Caki2 (cell line): ENCODE results near the gene MRPL32. TPM values are rescaled to one million over a fixed set of nuclear protein-coding genes. Genes with fewer than 3 reads are reported as not detected.

Experiments
- DNase-seq: peaks from one replicate; pipeline ENCODE4 v3.0.0-alpha.2; 2015; ENCODE audit warnings: low read depth
- in situ Hi-C: cut with HindIII; loops from 2 replicates; pipeline ENCODE4 v1.10.0; 2016; ENCODE audit warnings: low sequenced_read_pairs, low pct_unique_long_range_greater_than_20kb, mixed read lengths
- total RNA-seq: library from RNA; depleted of rRNA; stranded (reverse); fragments of >200 nt; shearing (Covaris generic); gene quantifications from 2 replicates; pipeline ENCODE4 v1.2.3, GENCODE V29; 2014; ENCODE audit warnings: low replicate concordance

MRPL32 gene
- total RNA-seq, 1 experiment from 2014 or later: 74.2 TPM

DNA sequence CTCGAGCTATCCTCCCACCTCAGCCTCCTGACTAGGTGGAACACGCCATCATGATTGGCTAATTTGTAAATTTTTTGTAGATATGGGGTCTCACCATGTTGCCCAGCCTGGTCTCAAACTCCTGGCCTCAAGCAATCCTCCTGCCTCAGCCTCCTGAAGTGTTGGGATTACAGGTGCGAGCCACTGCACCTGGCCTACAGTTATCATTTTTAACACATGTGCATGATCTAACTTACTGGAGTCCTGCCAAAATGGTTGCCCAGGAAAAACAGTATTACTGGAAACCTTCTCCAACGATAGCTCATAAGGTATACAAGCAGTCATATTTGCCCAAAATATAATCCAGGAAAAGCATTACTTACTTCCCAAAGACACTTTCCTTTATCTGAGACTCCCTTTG is 20.2 kb downstream of the MRPL32 start:
- DNase-seq: no peak
- in situ Hi-C loops: no loop called here

DNA sequence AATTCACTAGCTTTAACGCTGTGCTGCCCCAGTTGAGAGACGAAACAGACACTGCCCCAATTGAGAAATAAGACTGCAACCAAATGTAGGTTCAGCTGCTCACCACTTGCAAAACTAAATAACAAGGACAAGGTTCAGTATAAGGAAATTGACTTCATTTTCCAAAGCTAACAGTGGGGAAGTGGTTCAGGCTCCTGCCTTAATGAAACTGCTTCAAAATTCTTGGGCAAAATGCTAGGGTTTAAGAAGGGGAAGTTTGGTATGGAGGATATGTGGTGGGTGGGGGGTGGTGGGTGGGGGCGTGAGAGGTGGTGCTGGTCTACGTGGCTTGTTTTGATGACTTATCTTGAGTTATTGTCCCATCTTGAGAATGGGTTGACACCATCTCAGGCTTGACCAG is 21.8 kb downstream of the MRPL32 start:
- in situ Hi-C loops: no loop called here
- DNase-seq: no peak

DNA sequence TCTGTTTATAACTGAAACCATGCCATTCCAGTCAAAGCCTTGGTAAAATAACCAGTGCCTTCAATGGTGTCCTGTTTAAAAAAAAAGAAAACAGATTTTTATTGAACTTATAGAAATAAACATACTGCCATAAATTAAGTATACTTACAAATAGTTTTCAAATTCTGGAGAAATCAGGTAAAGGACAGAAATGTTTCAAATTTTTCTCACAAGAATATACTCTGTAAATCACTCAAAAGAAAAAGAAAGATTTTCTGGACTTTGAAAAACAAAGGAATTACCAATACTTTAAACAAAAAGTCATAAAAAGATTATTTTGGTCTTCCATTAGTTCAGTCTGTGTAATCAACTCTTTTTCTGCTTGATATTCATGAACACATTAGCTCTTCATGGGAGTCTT is 23.9 kb downstream of the MRPL32 start:
- no peak for DNase-seq
- in situ Hi-C loops: no loop called here

DNA sequence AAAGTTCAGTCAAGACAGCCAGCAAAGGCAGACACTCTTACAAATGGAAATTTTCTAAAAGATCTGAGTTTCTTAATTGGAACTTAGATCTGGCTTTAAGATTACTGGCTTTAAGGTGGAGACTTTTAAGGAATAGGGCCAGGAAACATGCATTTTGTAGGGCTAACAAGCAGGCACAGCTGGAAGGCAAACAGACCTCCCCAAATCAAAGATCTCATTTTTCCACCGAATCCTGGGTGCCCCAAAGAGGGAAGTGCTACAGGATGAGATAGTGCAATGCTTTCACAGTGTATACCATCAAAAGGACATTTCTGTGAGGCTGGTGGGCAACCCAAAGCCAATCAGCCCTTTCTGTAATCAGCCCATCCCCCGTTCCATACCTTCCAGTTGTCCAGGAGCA is 27.4 kb downstream of the MRPL32 start:
- in situ Hi-C loops: no loop called here
- DNase-seq: no peak

DNA sequence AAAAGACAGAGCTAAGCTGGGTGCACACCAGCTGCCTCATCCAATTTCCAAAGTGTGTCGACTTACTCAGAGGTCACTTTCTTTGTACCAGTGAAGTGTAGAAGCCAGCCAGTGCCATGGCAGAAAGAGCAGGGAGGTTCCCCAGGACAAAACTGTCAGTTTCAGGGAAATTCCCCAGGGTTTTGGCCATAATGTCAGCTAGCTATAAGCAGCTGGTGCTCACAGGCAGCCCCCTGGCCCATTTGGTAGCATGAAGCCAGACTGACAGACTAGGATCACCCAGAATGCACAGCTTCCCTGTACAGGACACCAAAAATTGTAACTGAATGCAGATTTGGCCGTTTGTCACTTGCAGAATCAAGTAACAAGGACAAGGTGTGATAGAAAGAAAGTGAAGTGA is 28.6 kb downstream of the MRPL32 start:
- DNase-seq: no peak
- in situ Hi-C loops: no loop called here

DNA sequence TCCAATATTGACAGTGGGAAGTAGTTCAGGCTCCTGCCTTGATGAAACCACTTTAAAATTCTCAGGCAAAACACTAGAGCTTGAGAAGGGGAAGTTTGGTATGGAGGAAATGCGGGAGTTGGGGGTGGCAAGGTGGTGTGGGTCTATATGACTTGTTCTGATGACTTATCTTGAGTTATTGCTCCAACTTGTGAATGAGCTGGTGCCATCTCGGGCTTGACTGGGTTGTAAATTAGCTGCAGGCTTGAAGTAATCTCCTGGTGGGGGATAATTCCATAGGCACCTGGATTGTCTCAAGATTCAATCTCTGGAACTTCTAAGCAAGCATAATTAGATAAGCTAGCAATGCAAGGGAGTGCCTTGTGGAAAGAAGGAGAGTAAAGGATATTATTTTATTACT is 29.0 kb downstream of the MRPL32 start:
- in situ Hi-C loops: no loop called here
- no peak for DNase-seq

DNA sequence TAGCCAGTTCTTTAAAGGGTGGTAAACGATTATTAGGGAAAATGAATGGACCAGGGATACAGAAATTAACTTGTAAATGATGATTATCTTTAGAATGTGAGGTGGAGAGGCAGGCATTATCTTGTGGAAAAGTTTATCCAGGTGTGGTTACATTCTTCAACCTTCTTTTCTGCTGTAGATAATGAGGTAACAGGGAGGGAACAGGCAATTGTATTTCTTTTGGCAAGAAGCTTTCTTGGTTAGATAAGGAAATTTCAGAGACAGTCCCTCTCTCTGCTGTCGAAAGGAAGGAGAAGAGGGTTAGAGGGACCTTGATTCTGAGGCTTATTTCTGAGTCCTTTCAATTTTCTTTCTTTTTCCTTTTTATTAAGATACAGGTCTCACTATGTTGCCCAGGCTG is 32.1 kb downstream of the MRPL32 start:
- no peak for DNase-seq
- in situ Hi-C loops: no loop called here

DNA sequence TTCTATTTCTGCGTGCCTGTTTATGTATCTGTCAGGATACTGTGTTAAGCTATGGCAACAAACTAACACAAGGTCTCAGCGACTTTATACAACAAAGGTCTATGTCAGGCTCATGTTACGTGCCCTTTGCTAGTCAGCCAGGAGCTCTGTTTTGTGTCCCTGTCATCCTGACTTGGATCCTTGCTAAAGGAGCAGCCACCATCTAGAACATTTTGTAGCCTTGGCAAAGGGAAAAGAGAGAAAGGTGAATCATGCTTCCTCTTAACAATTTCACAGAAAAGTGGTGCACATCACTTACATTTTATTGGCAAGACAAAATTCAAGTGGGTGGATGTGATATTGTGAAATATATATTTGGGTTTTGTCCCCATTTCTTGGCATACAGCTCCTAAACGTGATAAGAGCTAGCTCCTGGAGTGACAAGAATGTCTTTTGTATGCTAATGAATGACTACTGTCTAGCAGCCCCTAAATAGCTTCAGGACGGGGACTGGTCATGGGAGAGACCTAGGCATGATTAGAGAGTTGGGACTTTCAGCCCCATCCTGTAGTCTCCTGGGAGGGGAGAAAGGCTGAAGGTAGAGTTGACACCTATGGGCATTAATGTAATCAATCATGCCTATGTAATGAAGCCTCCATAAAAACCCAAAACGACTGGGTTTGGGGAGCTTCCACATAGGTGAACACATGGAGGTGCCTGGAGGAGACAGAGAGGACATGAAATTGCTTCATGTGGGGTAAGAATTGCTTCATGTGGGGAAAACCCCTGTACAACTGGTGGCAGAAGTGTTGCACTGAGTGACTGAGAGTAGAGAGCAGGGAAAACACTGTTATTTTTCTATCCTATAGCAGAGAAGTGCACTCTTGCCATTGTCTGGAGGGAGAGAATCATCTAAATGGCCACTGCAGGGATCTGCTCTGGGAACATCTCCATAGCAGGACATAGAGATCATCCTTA is 33.0 kb downstream of the MRPL32 start:
- no peak for DNase-seq
- in situ Hi-C loops: no loop called here

DNA sequence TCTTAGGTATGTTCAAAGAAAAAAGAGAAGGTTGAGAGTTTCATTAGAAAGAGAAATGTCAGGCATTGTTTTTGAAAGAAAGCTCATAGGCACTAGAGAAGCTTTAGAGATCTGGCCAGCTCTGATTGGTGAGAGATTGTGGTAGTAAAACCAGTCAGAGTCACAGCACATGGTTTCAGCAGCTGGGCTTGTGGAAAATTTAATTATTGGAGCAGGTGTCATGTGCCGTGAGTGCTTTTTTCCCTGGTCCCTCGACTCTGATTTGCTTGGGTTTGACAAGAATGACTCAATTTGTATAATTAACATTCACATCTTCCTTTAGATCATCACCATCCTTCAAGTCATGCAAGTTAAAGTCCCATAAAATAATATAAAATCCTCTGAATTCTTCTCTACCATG is 35.2 kb downstream of the MRPL32 start:
- no peak for DNase-seq
- in situ Hi-C loops: no loop called here

DNA sequence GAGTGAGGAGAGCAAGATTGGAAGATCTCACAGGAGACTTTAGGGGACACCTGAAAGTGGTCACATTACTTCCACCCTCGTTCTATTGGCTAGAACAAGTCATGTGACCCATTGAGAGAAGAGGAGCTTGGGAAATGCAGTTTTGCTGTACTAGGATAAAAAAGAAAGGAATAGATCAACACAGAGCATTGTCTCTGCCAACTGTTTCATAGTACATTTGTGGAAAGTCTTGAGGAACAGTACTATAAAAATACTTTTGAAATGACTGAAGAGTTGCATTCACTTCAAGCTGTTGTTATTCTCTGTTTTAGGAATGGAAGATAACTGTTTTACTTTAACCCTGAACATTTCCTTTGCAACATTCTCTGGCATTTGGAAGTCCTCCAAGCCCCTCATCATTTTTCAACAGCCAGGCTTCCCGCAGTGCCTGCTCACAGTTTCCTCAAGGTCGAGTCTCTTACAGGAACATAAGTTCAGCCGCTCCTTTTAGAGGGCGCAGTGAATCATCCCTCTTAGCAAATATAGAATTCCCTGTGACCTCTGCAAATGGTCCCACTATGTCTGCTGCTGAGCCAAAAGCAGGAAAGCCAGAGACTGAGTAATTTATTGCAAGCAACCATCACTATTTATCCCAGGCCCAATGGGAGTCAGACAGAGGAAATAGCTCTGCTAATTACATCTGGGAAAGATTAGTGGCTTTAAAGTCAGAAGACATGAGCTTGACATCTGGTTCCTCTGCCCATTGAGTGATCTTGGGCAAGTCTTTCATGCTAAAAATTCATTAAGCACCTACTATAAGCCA is 40.7 kb downstream of the MRPL32 start:
- no peak for DNase-seq
- in situ Hi-C loops: no loop called here

DNA sequence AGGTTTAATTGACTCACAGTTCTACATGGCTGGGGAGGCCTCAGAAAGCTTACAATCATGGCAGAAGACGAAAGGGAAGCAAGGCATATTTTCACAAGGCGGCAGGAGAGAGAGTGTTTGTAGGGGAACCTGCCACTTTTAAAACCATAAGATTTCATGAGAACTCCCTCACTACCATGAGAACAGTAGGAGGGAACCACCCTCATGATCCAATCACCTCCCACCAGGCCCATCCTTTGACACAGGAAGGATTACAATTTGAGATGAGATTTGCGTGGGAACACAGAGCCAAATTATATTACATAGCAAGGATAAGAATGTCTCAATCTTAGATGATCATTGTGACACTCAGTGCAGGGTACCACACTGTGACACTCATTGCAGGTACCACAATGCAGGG is 44.2 kb downstream of the MRPL32 start:
- DNase-seq: no peak
- in situ Hi-C loops: no loop called here

DNA sequence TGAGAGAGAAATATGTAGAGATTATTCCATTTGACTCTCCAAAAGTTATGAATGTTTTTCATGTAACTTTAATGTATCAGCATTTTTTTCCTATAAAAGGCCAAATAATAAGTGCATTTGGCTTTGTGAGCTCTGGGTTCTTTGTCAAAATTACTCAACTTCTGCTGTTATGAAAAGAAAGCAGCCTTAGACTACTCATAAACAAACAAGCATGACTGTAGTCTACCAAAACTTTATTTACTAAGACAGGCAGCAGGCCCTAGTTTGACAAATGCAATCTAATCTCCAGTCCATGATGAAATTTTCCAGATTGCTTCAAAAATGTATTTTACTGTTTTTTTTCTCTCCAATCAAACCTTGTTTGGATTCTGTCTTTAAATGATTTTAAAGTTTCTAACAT is 46.3 kb downstream of the MRPL32 start:
- no peak for DNase-seq
- in situ Hi-C loops: no loop called here

DNA sequence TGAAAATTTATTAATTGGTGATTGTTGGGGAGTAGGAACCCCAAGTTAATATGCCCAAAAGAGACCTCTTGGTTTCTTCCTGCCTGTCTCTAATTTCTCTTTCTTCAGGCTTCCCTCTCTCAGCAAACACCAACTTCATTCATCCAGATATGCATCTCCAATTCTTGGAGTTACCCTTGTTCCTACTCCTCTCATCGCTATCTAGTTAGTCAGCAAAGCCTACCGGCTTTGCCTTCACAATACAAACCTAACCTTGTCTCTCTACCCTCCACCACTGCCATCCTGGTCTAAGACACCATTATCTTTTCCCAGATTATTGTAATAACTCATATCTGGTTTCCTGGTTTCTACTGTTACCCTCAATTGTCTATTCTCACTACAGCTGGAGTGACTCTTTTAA is 47.9 kb downstream of the MRPL32 start:
- no peak for DNase-seq
- in situ Hi-C loops: no loop called here

DNA sequence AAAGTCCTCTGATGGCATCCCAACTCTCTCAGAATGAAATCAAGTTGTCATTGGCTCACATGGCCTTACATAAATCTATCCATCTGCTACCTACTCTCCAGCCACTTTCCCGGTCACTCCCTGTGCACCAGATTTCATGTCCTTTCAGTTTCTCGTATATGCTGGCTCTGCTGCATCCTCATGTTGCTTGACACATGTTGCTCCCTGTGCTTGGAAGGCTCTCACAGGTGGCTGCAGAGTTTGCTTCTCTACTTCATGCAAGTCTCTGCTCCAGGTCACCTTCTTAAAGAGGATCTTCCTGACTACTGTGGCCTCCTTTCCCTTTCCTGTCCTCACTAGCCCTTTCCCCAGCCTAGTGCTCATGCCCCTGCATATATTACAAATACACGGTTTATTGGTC is 48.3 kb downstream of the MRPL32 start:
- in situ Hi-C loops: no loop called here

DNA sequence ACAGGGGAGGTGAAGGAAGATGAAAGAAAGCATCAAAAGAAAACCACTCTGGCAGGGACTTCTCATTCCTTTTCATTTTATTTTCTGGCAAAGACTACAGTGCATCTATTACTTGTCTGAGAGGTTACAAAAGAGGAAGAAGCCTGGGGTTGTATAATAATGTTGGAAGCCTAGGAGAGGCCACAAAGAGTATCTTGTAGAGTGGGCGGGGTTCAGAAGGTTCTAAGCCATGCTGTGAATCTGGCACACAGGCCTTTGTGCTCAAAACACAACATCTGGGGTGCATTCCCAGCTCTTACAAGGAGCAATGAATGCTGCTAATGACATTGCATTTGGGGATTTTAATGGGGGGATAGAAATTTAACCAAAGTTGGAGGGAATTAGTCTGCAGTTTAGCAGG is 49.4 kb downstream of the MRPL32 start:
- in situ Hi-C loops: no loop called here
- DNase-seq: no peak

More for the DNA sequence above, 48.3 kb downstream of the MRPL32 start:
- no peak for DNase-seq

DNA sequence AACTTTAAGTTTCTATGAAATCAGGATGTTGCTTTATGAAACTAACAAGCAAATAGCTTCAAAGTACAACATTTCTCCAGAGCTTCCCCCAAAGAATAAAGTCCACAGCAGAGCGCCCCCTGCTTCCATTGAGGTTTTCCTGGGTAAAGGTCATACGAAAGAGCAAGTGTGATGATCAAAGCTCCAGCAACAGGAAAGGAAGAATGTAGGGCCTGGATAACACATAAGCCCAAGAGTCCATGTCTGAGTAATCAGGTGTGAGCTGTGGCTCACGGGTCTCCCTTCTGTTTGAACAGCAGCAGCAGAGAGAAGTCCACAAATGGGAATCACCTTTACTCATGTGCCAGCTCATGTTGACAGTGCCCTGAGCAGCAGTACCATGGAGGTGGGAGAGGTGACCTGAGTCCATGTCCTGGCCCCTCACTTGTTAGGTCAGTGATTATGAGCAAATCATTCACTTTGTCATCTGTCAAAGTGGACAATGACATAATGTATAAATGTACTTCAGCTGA is 50.5 kb downstream of the MRPL32 start:
- no peak for DNase-seq
- in situ Hi-C loops: no loop called here

DNA sequence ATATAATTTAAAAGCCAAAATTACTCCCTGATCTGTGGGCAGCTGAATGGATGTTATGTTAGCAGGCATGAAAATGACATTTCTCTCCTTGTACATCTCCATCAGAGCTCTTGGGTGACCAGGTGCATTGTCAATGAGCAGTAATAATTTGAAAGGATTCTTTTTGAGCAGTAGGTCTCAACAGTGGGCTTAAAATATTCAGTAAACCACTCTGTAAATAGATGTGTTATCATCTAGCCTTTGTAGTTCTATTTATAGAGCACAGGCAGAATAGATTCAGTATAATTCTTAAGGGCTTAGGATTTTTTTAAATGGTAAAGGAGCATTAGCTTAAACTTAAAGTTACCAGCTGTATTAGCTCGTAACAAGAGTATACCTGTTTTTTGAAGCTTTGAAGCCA is 52.0 kb downstream of the MRPL32 start:
- in situ Hi-C loops: no loop called here
- no peak for DNase-seq

DNA sequence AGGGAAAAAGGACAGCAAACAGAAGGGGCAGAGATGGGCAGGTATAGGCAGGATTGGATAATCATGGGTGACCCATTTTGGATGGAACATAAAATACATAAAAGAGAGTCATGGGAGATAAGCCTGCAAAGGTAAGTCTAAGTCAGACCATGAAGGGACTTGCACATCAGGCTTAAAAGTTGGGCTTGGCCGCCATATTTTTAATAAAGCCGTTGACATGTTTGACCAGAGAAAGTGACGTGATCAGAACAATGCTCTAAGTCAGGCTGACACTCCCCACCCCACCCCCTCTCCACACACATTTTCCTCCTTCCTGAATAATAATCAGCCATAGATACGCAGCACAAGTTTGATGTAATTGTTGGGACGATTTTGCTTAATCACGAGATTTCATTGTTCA is 54.0 kb downstream of the MRPL32 start:
- in situ Hi-C loops: no loop called here
- DNase-seq: no peak

DNA sequence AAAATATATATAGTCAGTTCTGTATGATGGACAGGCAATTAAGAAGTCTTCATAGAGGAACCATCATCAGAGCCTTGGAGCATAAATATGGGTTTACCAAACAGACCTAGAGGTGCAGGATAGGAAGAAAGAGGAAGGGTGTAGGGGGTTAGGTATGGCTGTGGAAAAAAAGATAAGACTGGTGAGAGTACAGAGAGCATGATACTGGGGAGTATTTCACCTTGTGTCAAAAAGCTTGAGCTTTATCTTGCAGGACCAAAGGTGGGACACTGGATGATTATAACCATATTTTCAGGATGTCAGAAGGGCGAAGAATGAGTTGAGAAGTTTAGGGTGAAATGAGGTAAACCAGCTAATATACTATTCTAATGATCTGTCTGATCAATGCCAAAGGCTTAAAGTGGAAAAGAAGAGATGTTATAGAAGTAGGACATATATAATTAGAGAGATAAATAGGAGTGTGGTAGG is 54.6 kb downstream of the MRPL32 start:
- in situ Hi-C loops: no loop called here
- no peak for DNase-seq
